GM19193 (cell line): ENCODE measurements around the gene LRRC71.

ENCODE experiments used
- POLR2A ChIP-seq: IDR thresholded peaks from 4 replicates; pipeline ENCODE4 v1.6.1; 2011; ENCODE audit not compliant: insufficient read depth, insufficient read length; ENCODE audit errors: extremely low read depth

LRRC71 gene

DNA sequence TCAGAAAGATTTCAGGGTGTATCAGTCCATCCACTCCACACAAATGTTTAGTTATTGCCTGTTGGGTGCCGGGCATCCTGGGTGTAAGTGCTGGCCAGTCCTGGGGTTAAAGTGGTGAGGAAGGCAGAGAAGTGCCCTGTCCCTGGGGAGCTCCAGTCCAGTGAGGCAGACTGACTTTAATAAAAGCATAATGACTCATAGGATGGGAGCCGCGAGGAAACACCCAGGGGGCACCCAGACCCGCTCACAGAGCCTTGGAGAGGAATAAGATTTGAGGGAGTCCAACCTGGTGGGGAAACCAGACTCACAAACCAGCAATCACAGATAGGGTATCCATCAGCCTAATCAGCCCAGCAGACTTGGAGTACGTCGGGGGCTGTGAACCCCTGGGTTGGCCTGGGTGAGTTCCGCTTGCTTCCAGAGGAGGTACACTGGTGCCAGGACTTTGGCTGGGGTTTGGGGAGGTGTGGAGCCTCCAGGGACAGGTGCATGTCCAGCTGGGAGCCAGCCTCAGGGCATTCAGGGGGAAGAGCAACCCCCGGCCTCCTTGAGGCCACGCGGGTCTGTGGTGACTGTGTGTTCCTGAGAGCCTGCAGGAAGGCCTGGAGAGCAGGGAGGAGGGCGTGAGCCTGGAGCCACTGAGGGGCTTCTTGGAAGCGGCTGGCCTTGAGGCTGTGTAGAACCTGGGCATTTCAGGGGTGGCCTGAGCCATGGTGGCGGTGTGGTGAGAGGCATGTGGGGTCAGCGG, 23.2 kb upstream of the LRRC71 start:
- no peak for TF ChIP-seq POLR2A

DNA sequence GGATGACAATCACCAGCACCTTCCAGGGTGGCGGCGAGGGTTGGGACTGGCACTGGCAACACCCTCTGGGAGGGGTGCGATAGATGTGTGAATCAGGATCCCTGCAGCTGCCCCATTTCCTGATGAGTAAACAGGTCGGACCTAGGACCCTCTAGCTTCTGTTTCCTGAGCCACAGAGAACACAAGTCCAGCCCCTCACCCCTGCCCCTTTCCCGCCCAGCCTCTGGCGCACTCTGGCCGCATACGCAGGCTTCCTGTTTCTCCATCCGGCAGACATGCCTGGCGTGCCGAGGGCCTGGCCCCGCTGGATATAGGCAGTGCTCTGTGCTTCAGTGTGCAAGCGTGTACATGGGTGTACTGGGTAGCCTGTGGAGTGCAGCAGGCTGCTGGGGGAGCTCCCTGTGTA, 22.3 kb upstream of the LRRC71 start:
- TF ChIP-seq POLR2A, result no peak

GRCh38 chr1:156898971-156899664, 21.3 kb upstream of the LRRC71 start:
- TF ChIP-seq POLR2A, result no peak

GRCh38 chr1:156899956-156900718, 20.3 kb upstream of the LRRC71 start:
- no peak for TF ChIP-seq POLR2A

DNA sequence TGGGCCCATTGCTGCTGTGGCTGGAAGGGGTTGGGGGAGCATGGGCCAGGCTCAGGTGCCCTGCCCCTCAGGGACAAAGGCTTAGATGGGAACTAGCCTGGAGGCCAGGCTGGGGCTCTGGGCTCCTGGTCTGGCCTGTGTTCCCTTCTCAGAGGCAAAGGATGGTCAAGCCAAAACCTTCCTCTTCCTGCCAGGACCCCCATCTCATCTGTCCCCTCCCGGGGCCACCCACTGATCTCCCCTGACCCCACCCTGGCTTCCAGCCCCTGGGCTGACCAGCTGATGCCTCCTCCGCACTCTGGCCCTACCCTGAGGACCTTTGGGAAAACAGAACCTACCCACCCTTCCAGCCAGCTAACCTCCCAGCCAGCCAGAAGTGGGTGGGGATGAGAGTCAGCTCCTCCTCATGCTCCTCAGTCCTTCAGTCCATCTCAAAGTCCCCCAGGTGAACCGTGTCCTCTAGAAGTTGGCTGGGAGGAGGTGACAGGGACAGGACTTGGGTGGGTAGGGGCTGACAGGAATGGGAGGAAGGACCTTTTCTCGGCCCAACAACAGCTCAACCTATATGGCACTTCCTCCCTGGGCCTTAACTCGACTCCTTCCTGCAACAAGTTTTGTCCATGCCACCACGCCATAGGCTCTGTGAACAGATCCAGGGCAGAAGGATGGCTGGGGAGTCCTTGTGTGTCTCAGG, 19.4 kb upstream of the LRRC71 start:
- TF ChIP-seq POLR2A, result no peak

DNA sequence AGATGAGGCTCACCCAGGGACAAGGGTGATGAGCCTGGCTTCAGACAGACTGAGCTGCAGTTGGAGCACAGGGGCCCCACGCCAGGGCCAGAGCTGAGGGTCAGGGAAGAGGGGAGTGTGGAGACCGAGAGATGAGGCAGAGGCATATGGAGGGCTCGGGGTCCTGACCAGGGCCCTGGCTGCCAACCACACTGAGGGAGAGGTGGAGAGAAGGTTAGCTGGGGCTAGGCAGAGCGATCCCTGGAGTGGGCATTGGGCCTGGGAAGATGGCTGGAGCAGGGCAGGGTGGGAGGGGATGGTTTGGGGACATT, 18.9 kb upstream of the LRRC71 start:
- TF ChIP-seq POLR2A, result no peak

DNA sequence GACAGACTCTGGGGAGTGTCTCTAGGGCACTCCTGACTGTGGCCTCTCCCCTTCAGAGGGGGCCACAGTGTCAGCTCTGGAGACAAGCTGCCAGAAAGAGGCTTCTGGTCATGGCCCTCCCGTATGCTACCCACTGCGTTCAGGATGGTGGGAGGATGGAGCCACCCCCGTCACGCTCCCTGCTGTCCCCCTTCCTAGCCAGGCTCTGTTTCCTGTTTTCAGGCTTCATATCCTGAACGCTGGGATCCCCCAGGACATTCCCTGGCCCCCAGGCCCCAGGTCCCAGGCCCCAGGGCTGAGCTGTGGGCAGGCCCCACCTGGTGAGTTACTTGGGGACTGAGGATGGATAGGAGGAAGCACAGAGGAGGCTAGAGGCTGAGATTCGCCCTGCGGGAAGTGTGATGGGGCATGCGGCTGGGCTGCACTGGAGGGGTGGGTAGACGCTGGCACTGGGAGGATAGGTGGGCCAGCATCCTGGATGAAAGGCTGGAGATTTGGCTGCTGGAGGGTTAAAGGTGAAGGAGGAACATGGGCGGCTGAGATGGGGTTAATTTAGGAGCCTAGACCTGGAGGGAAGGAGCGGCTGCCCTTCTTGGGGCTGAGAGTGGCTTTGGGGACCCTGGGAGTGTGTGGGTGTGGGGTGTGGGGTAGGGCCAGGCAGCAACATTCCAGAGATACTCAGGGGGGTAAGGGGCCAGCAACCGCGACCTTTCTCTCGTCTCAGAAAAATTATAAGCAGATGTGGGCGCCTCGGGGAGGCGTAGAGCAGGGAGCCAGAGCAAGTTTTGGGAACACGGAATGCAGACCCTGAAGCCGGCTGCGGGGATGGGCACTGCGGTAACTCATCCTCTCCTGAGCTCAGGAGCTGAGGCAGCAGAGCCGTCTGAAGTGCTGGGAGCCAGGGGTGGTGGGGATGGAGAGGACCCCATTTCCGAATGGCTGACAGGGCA, 18.2 kb upstream of the LRRC71 start:
- no peak for TF ChIP-seq POLR2A

- no peak for TF ChIP-seq POLR2A
Observed at GRCh38 chr1:156903328-156904091, 16.9 kb upstream of the LRRC71 start.

GRCh38 chr1:156904187-156904959, 16.1 kb upstream of the LRRC71 start:
- TF ChIP-seq POLR2A, result no peak

GRCh38 chr1:156905176-156905575, 15.3 kb upstream of the LRRC71 start:
- TF ChIP-seq POLR2A, result no peak

DNA sequence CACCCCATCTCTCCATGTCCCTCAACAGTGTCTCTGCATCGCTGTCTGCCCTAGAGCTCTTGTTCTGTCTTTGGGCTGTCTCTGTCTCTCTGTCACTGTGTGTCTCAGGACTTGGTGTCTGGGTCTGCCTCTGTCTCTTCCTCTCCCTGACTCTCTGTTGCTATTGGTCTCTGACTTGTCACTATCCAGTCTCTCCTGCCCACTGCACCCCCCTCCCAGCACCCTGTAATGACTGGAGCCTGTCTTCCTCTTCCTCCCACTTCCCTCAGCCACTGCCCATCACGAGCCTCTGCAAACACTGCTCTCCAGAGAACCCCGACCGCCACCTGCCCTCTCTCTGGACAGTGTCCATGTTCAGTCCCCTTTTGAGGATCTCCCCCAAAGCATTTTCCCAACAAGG, 14.8 kb upstream of the LRRC71 start:
- TF ChIP-seq POLR2A, result no peak

DNA sequence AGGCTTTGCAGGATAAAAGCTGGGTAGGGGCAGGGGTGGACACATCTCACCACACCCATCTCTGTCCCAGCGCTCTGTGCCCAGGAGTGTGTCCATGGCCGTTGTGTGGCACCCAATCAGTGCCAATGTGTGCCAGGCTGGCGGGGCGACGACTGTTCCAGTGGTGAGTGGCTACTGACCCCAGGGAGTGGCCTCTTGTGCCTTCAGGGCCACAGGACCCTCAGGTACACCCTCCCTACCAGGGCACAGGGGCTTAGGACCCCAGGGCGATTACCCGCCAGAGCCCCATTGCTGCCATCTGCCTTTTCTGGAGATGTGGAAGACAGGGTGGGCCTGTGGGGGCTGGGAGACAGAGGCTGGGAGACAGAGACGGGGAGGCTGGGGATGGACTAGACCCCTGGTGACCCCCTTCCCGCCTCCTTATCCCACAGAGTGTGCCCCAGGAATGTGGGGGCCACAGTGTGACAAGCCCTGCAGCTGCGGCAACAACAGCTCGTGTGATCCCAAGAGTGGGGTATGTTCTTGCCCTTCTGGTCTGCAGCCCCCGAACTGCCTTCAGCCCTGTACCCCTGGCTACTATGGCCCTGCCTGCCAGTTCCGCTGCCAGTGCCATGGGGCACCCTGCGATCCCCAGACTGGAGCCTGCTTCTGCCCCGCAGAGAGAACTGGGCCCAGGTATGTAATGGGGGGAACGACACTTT, 14.1 kb upstream of the LRRC71 start:
- TF ChIP-seq POLR2A, result no peak
